Nephron progenitor cell (in vitro differentiated cells): ENCODE results near the gene PRR27.

Experiments used
- DNase-seq: peaks from one replicate; pipeline ENCODE4 v3.0.0; 2021
- H3K27ac Mint-ChIP-seq: 2 replicates; pipeline ENCODE4 v1.8.0; 2021; ENCODE audit warnings: mild to moderate bottlenecking, moderate library complexity, mixed read lengths
- H3K27me3 Mint-ChIP-seq: 2 replicates; pipeline ENCODE4 v1.8.0; 2021; ENCODE audit warnings: mild to moderate bottlenecking, low read depth, mixed read lengths; ENCODE audit not compliant: poor library complexity
- H3K36me3 Mint-ChIP-seq: 2 replicates; pipeline ENCODE4 v1.8.0; 2021; ENCODE audit warnings: low read depth, mixed read lengths
- H3K4me1 Mint-ChIP-seq: 2 replicates; pipeline ENCODE4 v1.8.0; 2021; ENCODE audit warnings: mixed read lengths
- H3K4me3 Mint-ChIP-seq: 2 replicates; pipeline ENCODE4 v1.8.0; 2021; ENCODE audit warnings: mild to moderate bottlenecking, moderate library complexity, mixed read lengths
- H3K9me3 Mint-ChIP-seq: 2 replicates; pipeline ENCODE4 v1.8.0; 2021; ENCODE audit warnings: mild to moderate bottlenecking, moderate library complexity, mixed read lengths
- CTCF ChIP-seq: fragments of 200-600 bp; sonication (generic); IDR thresholded peaks from 2 replicates; pipeline ENCODE4 v1.5.0; 2021; ENCODE audit warnings: antibody characterized with exemption

Gene PRR27

GRCh38 chr4:70153937-70154336, at the start of gene PRR27:
PRR27 (plus strand) TSS chr4:70154237; CDS start chr4:70154376, 139 bp downstream.
- Mint-ChIP-seq H3K4me1 (no peaks in the 10 kb centered on the region), H3K36me3 (no peaks in the 10 kb centered on the region), H3K4me3 (no peak within 1 kb of the TSS), H3K27me3 (no peaks in the 10 kb centered on the region), H3K27ac (no peak within 1 kb of the TSS), H3K9me3 (no peaks in the 10 kb centered on the region)
- no peak for DNase-seq
- no peak for TF ChIP-seq CTCF

DNA sequence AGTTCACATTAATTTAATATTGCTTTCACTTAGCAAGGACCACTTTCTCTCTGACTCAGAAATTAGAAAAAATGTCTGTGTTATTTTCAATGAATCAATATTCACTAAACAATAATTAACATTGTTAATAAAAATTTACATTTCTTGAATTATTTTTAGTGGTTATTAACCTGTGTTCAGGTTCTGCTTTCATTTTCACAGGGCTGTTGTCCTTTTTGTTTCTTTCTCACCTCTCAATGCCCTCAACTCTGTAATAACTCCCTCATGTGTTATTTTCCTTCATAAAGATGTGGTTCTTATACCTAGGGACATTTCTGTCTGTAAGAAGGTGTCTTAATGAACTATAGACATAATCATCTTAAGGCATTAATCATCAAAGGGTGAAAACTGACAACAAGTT, 43.1 kb upstream of the PRR27 start:
- no peaks in the 10 kb centered on the region for H3K9me3 Mint-ChIP-seq
- no peak overlapping the region for H3K27ac Mint-ChIP-seq
- no peak for DNase-seq
- H3K27me3 Mint-ChIP-seq = peaks cover 3% of the 10 kb centered on the region
- no peak overlapping the region for H3K4me3 Mint-ChIP-seq
- H3K4me1 Mint-ChIP-seq = no peaks in the 10 kb centered on the region
- TF ChIP-seq CTCF = no peak
- H3K36me3 Mint-ChIP-seq = no peaks in the 10 kb centered on the region

DNA sequence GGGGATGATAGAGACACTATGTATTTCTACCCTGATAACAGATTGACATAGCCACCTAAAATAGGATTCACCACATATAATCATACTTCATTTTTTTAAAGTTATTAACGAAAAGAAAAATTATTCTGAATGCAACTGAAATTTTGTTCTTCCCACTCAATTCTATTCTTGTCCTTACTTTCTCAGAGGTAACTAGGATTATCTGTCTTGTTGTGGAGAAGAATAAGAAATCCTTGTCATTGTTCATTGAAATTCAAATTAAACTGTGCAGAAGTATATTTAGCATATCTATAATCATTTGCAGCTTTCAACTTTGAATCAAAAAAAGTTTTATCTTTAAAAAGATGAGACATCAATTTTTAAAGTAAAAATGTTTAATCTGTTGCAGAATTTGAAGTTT, 40.4 kb upstream of the PRR27 start:
- H3K9me3 Mint-ChIP-seq = no peaks in the 10 kb centered on the region
- no peak overlapping the region for H3K4me3 Mint-ChIP-seq
- no peak for TF ChIP-seq CTCF
- DNase-seq = no peak
- H3K27me3 Mint-ChIP-seq = peaks cover 3% of the 10 kb centered on the region
- no peaks in the 10 kb centered on the region for H3K4me1 Mint-ChIP-seq
- H3K27ac Mint-ChIP-seq = no peak overlapping the region
- H3K36me3 Mint-ChIP-seq = no peaks in the 10 kb centered on the region

DNA sequence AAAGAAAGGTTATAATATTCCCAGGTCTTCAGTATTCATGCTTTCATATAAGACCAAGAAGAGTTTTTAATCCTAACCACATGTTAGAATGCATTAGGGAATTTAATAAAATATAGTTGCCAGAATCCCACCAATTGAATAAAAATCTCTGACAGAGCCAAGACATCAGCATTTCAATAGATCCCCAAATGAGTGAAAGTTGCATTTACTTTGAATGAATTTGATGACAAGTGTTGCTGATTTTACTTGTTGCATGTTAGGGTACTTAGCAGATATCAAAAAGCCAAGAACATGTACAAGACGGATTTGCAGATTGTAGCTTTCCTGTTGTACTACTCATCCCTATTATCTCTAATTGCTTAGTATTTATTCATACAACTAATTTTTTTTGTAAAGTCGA, 39.9 kb upstream of the PRR27 start:
- H3K4me3 Mint-ChIP-seq = no peak overlapping the region
- H3K9me3 Mint-ChIP-seq = no peaks in the 10 kb centered on the region
- TF ChIP-seq CTCF = no peak
- H3K36me3 Mint-ChIP-seq = no peaks in the 10 kb centered on the region
- H3K4me1 Mint-ChIP-seq = no peaks in the 10 kb centered on the region
- H3K27ac Mint-ChIP-seq = no peak overlapping the region
- H3K27me3 Mint-ChIP-seq = peaks cover 3% of the 10 kb centered on the region
- no peak for DNase-seq

- no peak overlapping the region for H3K4me3 Mint-ChIP-seq
- no peaks in the 10 kb centered on the region for H3K36me3 Mint-ChIP-seq
- no peak for TF ChIP-seq CTCF
- H3K9me3 Mint-ChIP-seq = peaks cover 10% of the 10 kb centered on the region
- no peaks in the 10 kb centered on the region for H3K4me1 Mint-ChIP-seq
- no peak overlapping the region for H3K27ac Mint-ChIP-seq
- no peak for DNase-seq
- H3K27me3 Mint-ChIP-seq = no peaks in the 10 kb centered on the region
Observed at GRCh38 chr4:70120323-70120722, 33.7 kb upstream of the PRR27 start.

DNA sequence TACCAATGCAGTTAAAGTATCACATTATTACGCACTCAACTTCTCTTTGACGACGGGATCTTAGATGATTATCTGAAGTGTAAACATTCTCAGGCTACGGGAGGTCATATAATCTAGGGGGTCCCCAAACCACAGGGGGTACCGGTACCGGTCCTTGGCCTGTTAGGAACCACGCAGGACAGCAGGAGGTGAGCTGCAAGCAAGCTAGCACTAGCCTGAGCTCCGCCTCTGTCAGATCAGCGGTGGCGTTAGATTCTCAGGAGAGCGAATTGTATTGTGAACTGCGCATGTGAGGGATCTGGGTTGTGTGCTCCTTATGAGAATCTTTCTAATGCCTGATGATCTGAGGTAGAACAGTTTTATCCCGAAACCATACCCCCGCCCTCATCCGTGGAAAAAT, 20.6 kb upstream of the PRR27 start:
- no peak overlapping the region for H3K4me3 Mint-ChIP-seq
- no peaks in the 10 kb centered on the region for H3K4me1 Mint-ChIP-seq
- no peaks in the 10 kb centered on the region for H3K27me3 Mint-ChIP-seq
- H3K27ac Mint-ChIP-seq = no peak overlapping the region
- DNase-seq = no peak
- no peaks in the 10 kb centered on the region for H3K36me3 Mint-ChIP-seq
- H3K9me3 Mint-ChIP-seq = no peaks in the 10 kb centered on the region
- no peak for TF ChIP-seq CTCF
